ENCODE results near the gene LUM. TPM values are rescaled to one million over a fixed set of nuclear protein-coding genes. Genes with fewer than 3 reads are reported as not detected.

The LUM gene
- total RNA-seq, 1 experiment from 2014 or later: not detected

DNA sequence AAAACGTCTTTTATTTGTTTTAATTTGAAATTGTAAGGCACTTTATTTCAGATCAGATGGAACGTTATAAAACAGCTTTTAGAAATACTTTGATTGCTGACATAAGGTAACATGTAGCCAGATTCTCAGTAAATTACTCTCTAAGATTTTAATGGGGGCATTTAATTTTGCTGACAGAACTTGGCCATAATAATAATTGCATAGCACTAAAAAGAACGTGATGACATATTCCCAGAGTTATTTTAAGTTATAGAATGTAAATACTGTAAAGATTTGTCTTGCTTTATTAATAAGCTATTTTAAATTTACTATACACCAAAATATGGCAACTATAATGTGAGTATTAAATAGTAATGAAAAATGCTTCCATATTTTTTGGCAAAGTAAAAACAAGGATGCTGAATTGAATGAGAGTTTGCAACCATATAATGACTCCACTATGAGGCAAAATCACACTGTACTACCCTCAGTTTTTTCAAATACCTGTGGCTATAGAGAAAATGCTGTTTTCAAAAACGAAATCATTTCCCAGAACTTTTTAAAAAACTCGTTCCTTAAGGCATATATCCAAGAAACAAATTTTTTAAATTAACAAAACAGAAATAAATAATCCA lies 876 bp downstream of the LUM start:
- Histone ChIP-seq H2BK120ac (ENCODE audit: low read depth, low read length, poor library complexity, severe bottlenecking) (no peak overlapping the region), H2AK5ac (ENCODE audit: insufficient read length, low read length) (no peak overlapping the region), H4K8ac (replicated peaks; ENCODE audit: insufficient read length, low read depth, low read length) (no peak overlapping the region), H3K23ac (ENCODE audit: insufficient read length, low read depth, low read length) (no peak overlapping the region), H3K56ac (ENCODE audit: insufficient read length, low read depth, low read length) (no peak overlapping the region), H4K20me1 (ENCODE audit: control insufficient read depth, insufficient read depth, insufficient read length) (no peaks in the 10 kb centered on the region), H3K14ac (ENCODE audit: insufficient read depth, low read length) (no peak overlapping the region), H3K79me1 (ENCODE audit: insufficient read depth, low read depth, low read length, poor library complexity, severe bottlenecking) (no peaks in the 10 kb centered on the region), H3T11ph (ENCODE audit: low read length) (no peak overlapping the region), H2BK12ac (ENCODE audit: insufficient read length, low read depth, low read length) (no peak overlapping the region), H3K27ac (ENCODE audit: insufficient read length, low read depth, low read length) (no peak overlapping the region), H2BK15ac (ENCODE audit: low read depth, low read length) (no peak overlapping the region), H3K23me2 (ENCODE audit: insufficient read length, low read depth, low read length, poor library complexity, severe bottlenecking) (no peaks in the 10 kb centered on the region), H3K4me2 (ENCODE audit: insufficient read depth, insufficient read length, low read length) (no peak overlapping the region), H3K18ac (ENCODE audit: insufficient read length, low read depth, low read length) (no peak overlapping the region), H4K5ac (ENCODE audit: insufficient read length, low read depth, low read length) (no peak overlapping the region), H3K79me2 (ENCODE audit: insufficient read depth, low read length) (no peaks in the 10 kb centered on the region), H3K27me3 (ENCODE audit: insufficient read depth, low read length) (no peaks in the 10 kb centered on the region), H3K9me3 (ENCODE audit: control insufficient read depth, low read depth, low read length) (no peaks in the 10 kb centered on the region), H3K9ac (ENCODE audit: extremely low read depth, insufficient read length, low read length) (no peak overlapping the region), H2BK20ac (ENCODE audit: low read depth, low read length, poor library complexity, severe bottlenecking) (no peak overlapping the region), H3K4me1 (ENCODE audit: insufficient read depth, low read length) (no peaks in the 10 kb centered on the region), H2AFZ (ENCODE audit: low read length) (no peak overlapping the region), H3K4ac (ENCODE audit: low read depth, low read length) (no peak overlapping the region), H2BK5ac (ENCODE audit: insufficient read length, low read length) (no peak overlapping the region), H4K91ac (ENCODE audit: insufficient read length, low read depth, low read length) (no peak overlapping the region)
- H3K9me3 Mint-ChIP-seq: no peaks in the 10 kb centered on the region; a peak in 1 of 5 replicates
- H3K27me3 Mint-ChIP-seq (ENCODE audit: low read depth): peaks cover 2% of the 10 kb centered on the region; the same call in 1 of the 2 replicates
- WGBS (ENCODE audit: extremely low coverage, insufficient read length, low lambda C conversion rate): no CpG with 5 or more reads among the region's 5 CpGs
- no peak for DNase-seq
- H3K4me1 Mint-ChIP-seq: peaks cover 2 to 5% of the 10 kb centered on the region in 2 experiments
- no peak overlapping the region for H3K27ac Mint-ChIP-seq
- H3K36me3 Mint-ChIP-seq (ENCODE audit: insufficient read depth in 1 of 3, low read depth in 3 of 3): no peaks in the 10 kb centered on the region
- H3K4me3 Mint-ChIP-seq: no peak overlapping the region
- TF ChIP-seq, protein P1, sequence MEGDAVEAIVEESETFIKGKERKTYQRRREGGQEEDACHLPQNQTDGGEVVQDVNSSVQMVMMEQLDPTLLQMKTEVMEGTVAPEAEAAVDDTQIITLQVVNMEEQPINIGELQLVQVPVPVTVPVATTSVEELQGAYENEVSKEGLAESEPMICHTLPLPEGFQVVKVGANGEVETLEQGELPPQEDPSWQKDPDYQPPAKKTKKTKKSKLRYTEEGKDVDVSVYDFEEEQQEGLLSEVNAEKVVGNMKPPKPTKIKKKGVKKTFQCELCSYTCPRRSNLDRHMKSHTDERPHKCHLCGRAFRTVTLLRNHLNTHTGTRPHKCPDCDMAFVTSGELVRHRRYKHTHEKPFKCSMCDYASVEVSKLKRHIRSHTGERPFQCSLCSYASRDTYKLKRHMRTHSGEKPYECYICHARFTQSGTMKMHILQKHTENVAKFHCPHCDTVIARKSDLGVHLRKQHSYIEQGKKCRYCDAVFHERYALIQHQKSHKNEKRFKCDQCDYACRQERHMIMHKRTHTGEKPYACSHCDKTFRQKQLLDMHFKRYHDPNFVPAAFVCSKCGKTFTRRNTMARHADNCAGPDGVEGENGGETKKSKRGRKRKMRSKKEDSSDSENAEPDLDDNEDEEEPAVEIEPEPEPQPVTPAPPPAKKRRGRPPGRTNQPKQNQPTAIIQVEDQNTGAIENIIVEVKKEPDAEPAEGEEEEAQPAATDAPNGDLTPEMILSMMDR (conservative IDR thresholded peaks at IDR 0.05): no peak

All from H9 (cell line).